GM12873 (cell line): ENCODE data around the gene EVA1A.

ENCODE experiments used
- CTCF ChIP-seq: IDR thresholded peaks from 2 replicates; pipeline ENCODE4 v1.5.1; 2012; ENCODE audit warnings: low read depth, mild to moderate bottlenecking, moderate library complexity, low read length, control low read depth; ENCODE audit not compliant: insufficient read depth; ENCODE audit errors: missing control alignments

The EVA1A gene

GRCh38 chr2:75587954-75588587 lies 27.3 kb upstream of the EVA1A start:
- no peak for TF ChIP-seq CTCF

DNA sequence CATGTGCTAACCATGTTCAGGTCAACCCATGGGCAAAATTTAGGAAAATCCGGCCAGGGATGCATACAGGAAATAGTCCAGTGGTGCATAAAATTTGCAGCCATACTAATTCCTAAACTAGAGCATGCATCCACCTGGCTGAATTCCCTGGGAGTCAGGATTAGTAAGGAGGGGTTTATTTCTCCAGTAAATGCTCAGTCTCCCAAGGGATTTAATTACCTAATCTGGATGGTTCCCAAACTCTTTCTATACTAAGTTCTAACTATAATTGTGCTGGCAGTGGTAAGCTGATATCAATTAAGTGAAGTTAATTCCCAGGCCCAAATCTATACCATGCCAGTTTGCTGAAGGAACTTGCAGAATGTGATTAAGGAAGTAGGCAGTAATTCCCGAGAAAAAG lies 26.2 kb upstream of the EVA1A start:
- no peak for TF ChIP-seq CTCF

- TF ChIP-seq CTCF: no peak
Measured at GRCh38 chr2:75582840-75583239, 22.1 kb upstream of the EVA1A start.

GRCh38 chr2:75580606-75581005 lies 19.9 kb upstream of the EVA1A start:
- TF ChIP-seq CTCF: no peak

- no peak for TF ChIP-seq CTCF
Measured at GRCh38 chr2:75580156-75580555, 19.4 kb upstream of the EVA1A start.

GRCh38 chr2:75579186-75579585 lies 18.4 kb upstream of the EVA1A start:
- no peak for TF ChIP-seq CTCF

DNA sequence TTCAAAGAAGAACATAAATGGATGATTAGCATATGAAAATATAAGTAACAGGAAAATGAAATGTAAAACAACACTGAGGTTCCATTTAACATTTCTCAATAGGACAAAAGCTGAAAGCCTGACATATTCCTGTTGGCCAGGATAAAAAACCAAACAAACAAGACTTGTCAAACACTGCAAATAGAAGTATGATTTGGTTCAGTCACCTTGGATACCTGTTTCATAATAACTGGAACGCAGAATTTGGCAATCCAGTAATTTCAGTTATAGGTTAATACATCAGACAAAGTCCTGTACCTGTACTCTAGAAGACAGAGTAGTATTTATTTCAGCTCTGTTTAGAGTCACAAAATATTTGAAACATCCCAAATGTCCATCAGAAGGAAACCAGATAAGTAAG lies 16.5 kb upstream of the EVA1A start:
- TF ChIP-seq CTCF: no peak
